ENCODE measurements around the gene SNX24. TPM values are rescaled to one million over a fixed set of nuclear protein-coding genes. Genes with fewer than 3 reads are reported as not detected.

SNX24 gene
- total RNA-seq, 2 donors from 2014 or later: 9.8 to 13.3 TPM

GRCh38 chr5:122984425-122984824, 139.0 kb downstream of the SNX24 start:
- H3K27me3 ChIP-seq (replicated peaks; ENCODE audit: insufficient read depth): no peaks in the 10 kb centered on the region
- no peak overlapping the region for H3K27ac ChIP-seq
- no peaks in the 10 kb centered on the region for H3K9me3 ChIP-seq
- no peak for TF ChIP-seq CTCF (IDR thresholded peaks at IDR 0.05)
- TF ChIP-seq POLR2A (IDR thresholded peaks at IDR 0.05): no peak
- no peak for TF ChIP-seq POLR2AphosphoS5 (IDR thresholded peaks at IDR 0.05)
- 92% methylated on average over 3 of the region's 3 CpGs for WGBS
- H3K4me1 ChIP-seq (replicated peaks): no peaks in the 10 kb centered on the region
- H3K4me3 ChIP-seq: no peak overlapping the region
- H3K36me3 ChIP-seq: no peaks in the 10 kb centered on the region
- DNase-seq (ENCODE audit: low spot score): no peak
- intact Hi-C loops (cut with DNase I): no loop called here

- Histone ChIP-seq H3K4me3 (no peak overlapping the region), H3K36me3 (no peaks in the 10 kb centered on the region), H3K27me3 (replicated peaks; ENCODE audit: insufficient read depth) (no peaks in the 10 kb centered on the region), H3K27ac (no peak overlapping the region), H3K9me3 (no peaks in the 10 kb centered on the region), H3K4me1 (replicated peaks) (no peaks in the 10 kb centered on the region)
- TF ChIP-seq POLR2AphosphoS5 (IDR thresholded peaks at IDR 0.05) (no peak), POLR2A (IDR thresholded peaks at IDR 0.05) (no peak), CTCF (IDR thresholded peaks at IDR 0.05) (no peak)
- no peak for DNase-seq (ENCODE audit: low spot score)
- intact Hi-C loops (cut with DNase I): no loop called here
- 91% methylated on average over 4 of the region's 4 CpGs for WGBS
These were observed 139.7 kb downstream of the SNX24 start for GRCh38 chr5:122985006-122985700.

- Histone ChIP-seq H3K4me1 (replicated peaks) (no peaks in the 10 kb centered on the region), H3K27me3 (replicated peaks; ENCODE audit: insufficient read depth) (no peaks in the 10 kb centered on the region), H3K36me3 (no peaks in the 10 kb centered on the region), H3K27ac (no peak overlapping the region), H3K4me3 (no peak overlapping the region), H3K9me3 (no peaks in the 10 kb centered on the region)
- TF ChIP-seq CTCF (IDR thresholded peaks at IDR 0.05): no peak
- WGBS: 99% methylated on average over 2 of the region's 2 CpGs
- DNase-seq (ENCODE audit: low spot score): no peak
- intact Hi-C loops (cut with DNase I): no loop called here
These were observed 140.7 kb downstream of the SNX24 start for GRCh38 chr5:122985954-122986721.

- Histone ChIP-seq H3K4me1 (replicated peaks) (no peaks in the 10 kb centered on the region), H3K27me3 (replicated peaks; ENCODE audit: insufficient read depth) (no peaks in the 10 kb centered on the region), H3K9me3 (no peaks in the 10 kb centered on the region), H3K36me3 (no peaks in the 10 kb centered on the region), H3K27ac (no peak overlapping the region), H3K4me3 (no peak overlapping the region)
- DNase-seq (ENCODE audit: low spot score): no peak
- TF ChIP-seq POLR2AphosphoS5 (IDR thresholded peaks at IDR 0.05) (no peak), CTCF (IDR thresholded peaks at IDR 0.05) (no peak), POLR2A (IDR thresholded peaks at IDR 0.05) (no peak)
- intact Hi-C loops (cut with DNase I): no loop called here
- 76% methylated on average over 3 of the region's 3 CpGs for WGBS
These were observed 150.7 kb downstream of the SNX24 start for GRCh38 chr5:122996091-122996490.

- H3K9me3 ChIP-seq: no peaks in the 10 kb centered on the region
- WGBS: 50% methylated on average over 7 of the region's 7 CpGs
- intact Hi-C loops (cut with DNase I): no loop called here
- no peaks in the 10 kb centered on the region for H3K4me1 ChIP-seq (replicated peaks)
- no peaks in the 10 kb centered on the region for H3K27me3 ChIP-seq (replicated peaks; ENCODE audit: insufficient read depth)
- H3K4me3 ChIP-seq: no peak overlapping the region
- H3K27ac ChIP-seq: no peak overlapping the region
- DNase-seq (ENCODE audit: low spot score): no peak
- TF ChIP-seq POLR2AphosphoS5 (IDR thresholded peaks at IDR 0.05) (no peak), POLR2A (IDR thresholded peaks at IDR 0.05) (no peak), CTCF (IDR thresholded peaks at IDR 0.05) (no peak)
- H3K36me3 ChIP-seq: no peaks in the 10 kb centered on the region
These were observed 151.9 kb downstream of the SNX24 start for GRCh38 chr5:122997294-122997693.
